ENCODE data around the gene FARS2. TPM values are rescaled to one million over a fixed set of nuclear protein-coding genes. Genes with fewer than 3 reads are reported as not detected.

Gene FARS2
- total RNA-seq, 1 experiment from 2014 or later = 13.8 TPM

DNA sequence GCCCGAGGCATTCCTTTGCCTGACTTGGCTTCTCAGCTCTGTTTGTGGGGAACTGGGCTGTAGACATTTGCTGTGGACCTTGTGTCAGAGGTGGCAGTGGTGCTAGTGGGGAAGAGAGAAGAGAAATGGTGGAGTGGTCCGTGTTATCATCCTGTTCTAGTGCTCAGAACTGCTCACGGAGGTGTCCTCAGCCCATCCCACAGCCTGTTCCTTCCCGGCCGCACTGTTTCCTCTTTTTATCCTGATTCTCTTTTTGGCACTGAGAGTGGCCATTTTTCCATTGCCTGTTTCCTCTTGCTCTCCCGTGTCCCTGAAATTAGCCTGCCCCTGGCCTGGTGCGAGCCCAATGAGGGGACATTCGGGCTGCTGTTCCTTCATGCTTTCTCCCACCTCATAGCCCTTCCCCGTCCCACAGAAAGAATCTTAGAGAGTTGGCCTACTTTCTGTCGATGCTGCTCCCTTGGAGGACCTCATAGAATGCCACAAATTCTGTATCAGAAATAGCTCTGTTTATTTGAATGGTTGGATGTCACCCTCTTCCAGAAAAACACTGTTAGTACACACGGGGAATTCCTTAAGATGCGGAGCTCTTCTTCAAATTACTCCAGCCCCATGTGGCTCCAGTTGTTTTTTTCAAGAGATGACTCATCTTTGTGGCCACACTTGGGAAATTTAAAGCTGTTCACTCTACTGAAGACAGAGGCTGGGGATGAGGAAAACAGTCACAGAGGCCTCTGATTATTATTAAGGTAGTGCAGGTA, 26.1 kb downstream of the FARS2 start:
- DNase-seq (ENCODE audit: low read depth, low spot score) = no peak
- Histone ChIP-seq H3K9ac (ENCODE audit: low read length) (no peak overlapping the region), H3K4me3 (replicated peaks in 1 of 2; ENCODE audit: low read depth in 1 of 2, low read length in 2 of 2) (no peak overlapping the region), H3K27me3 (ENCODE audit: insufficient read depth, low read length) (no peaks in the 10 kb centered on the region), H3K9me3 (ENCODE audit: control insufficient read depth in 1 of 2, insufficient read depth in 1 of 2, low read depth in 1 of 2, low read length in 2 of 2) (no peaks in the 10 kb centered on the region), H3K4me2 (ENCODE audit: low read length) (no peak overlapping the region), H3K79me2 (ENCODE audit: insufficient read depth, low read length) (no peaks in the 10 kb centered on the region), H3K4me1 (ENCODE audit: control insufficient read depth in 1 of 2, insufficient read depth in 2 of 2, low read length in 2 of 2) (peaks cover 0 to 8% of the 10 kb centered on the region in 2 experiments; a peak in 2 of 4 replicates), H2AFZ (ENCODE audit: low read depth, low read length, poor library complexity, severe bottlenecking) (no peak overlapping the region), H4K20me1 (ENCODE audit: insufficient read depth) (no peaks in the 10 kb centered on the region; the same call in 1 of the 2 replicates), H3K9me2 (ENCODE audit: insufficient read depth) (no peaks in the 10 kb centered on the region), H3K36me3 (ENCODE audit: control insufficient read depth in 1 of 2, insufficient read depth in 2 of 2, low read length in 2 of 2) (no peaks in the 10 kb centered on the region), H3K27ac (ENCODE audit: low read depth, low read length) (no peak overlapping the region)
- no TSS peak for BruUV-seq (replicated peaks)
- ATAC-seq = no peak
- POLR2A ChIA-PET = no interaction called here
- intact Hi-C loops (cut with micrococcal nuclease) = no loop called here
- RAD21 ChIA-PET (ENCODE audit: low non-redundant PET in 1 of 2, low total read pairs in 2 of 2, uncharacterized antibody in 2 of 2, unreplicated experiment in 2 of 2) = no interaction called here
- no peak for TF ChIP-seq SRF (IDR thresholded peaks at IDR 0.05; ENCODE audit: low read depth)
- no peak for TF ChIP-seq ZNF274 (IDR thresholded peaks at IDR 0.05; ENCODE audit: low read depth, low read length)
- CTCF ChIA-PET = no interaction called here

DNA sequence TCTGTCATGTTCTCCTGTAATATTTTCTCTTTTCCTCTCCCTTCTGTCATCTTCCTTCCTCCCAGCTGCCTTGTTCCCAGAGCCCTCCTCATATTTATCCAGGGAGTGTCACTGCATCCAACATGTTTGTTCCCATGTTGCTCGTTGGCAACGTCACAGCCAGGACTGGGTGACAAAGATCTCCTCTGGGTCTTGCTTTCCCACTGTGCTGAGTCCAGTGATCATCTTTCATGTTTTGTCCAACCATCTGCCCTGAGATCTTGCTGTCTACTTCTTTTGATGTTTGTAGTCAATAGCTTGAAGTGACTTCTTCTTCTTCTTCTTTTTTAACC, 26.6 kb downstream of the FARS2 start:
- ATAC-seq (no peak), DNase-seq (ENCODE audit: low read depth, low spot score) (no peak)
- ChIA-PET CTCF (no interaction called here), RAD21 (ENCODE audit: low non-redundant PET in 1 of 2, low total read pairs in 2 of 2, uncharacterized antibody in 2 of 2, unreplicated experiment in 2 of 2) (no interaction called here), POLR2A (no interaction called here)
- Histone ChIP-seq H3K27me3 (ENCODE audit: insufficient read depth, low read length) (no peaks in the 10 kb centered on the region), H3K4me1 (ENCODE audit: control insufficient read depth in 1 of 2, insufficient read depth in 2 of 2, low read length in 2 of 2) (peaks cover 0 to 8% of the 10 kb centered on the region in 2 experiments; a peak in 2 of 4 replicates), H3K9me3 (ENCODE audit: control insufficient read depth in 1 of 2, insufficient read depth in 1 of 2, low read depth in 1 of 2, low read length in 2 of 2) (no peaks in the 10 kb centered on the region), H3K4me2 (ENCODE audit: low read length) (no peak overlapping the region), H3K9me2 (ENCODE audit: insufficient read depth) (no peaks in the 10 kb centered on the region), H2AFZ (ENCODE audit: low read depth, low read length, poor library complexity, severe bottlenecking) (no peak overlapping the region), H3K36me3 (ENCODE audit: control insufficient read depth in 1 of 2, insufficient read depth in 2 of 2, low read length in 2 of 2) (no peaks in the 10 kb centered on the region), H3K27ac (ENCODE audit: low read depth, low read length) (no peak overlapping the region), H3K9ac (ENCODE audit: low read length) (no peak overlapping the region), H3K79me2 (ENCODE audit: insufficient read depth, low read length) (no peaks in the 10 kb centered on the region), H3K4me3 (replicated peaks in 1 of 2; ENCODE audit: low read depth in 1 of 2, low read length in 2 of 2) (no peak overlapping the region), H4K20me1 (ENCODE audit: insufficient read depth) (no peaks in the 10 kb centered on the region; the same call in 1 of the 2 replicates)
- intact Hi-C loops (cut with micrococcal nuclease) = no loop called here
- TF ChIP-seq ZNF274 (IDR thresholded peaks at IDR 0.05; ENCODE audit: low read depth, low read length) = no peak
- no TSS peak for BruUV-seq (replicated peaks)

All from HCT116 (cell line).